Natural killer cell (primary cell): ENCODE data around the gene MYH2. TPM values are rescaled to one million over a fixed set of nuclear protein-coding genes. Genes with fewer than 3 reads are reported as not detected.

ENCODE experiments used
- ATAC-seq, 3 donors: fragments of 150-1000 bp in 2 of 3; fragments of 200-7000 bp in 1 of 3; cut with Tn5 transposase; 1 replicate in 1 of 3; 2 replicates in 2 of 3; pipeline ENCODE4 v1.10.0; 2021; ENCODE audit warnings: mild to moderate bottlenecking in 2 of 3, moderate library complexity in 2 of 3
- DNase-seq, 2 donors: peaks; one replicate each; pipeline versions ENCODE4 v3.0.0 to v3.0.0-alpha.2; 2013 to 2021; ENCODE audit warnings: mixed read lengths in 1 of 2
- H3K27ac ChIP-seq: one replicate; pipeline ENCODE4 v1.5.1; 2013; ENCODE audit warnings: mild to moderate bottlenecking, low read length
- H3K27me3 ChIP-seq: one replicate; pipeline ENCODE4 v1.6.1; 2013; ENCODE audit warnings: low read length; ENCODE audit not compliant: control insufficient read depth, insufficient read depth
- H3K36me3 ChIP-seq: one replicate; pipeline ENCODE4 v1.6.1; 2013; ENCODE audit warnings: low read length; ENCODE audit not compliant: control insufficient read depth, insufficient read depth
- H3K4me1 ChIP-seq: one replicate; pipeline ENCODE4 v1.6.1; 2013; ENCODE audit warnings: low read length; ENCODE audit not compliant: control insufficient read depth, insufficient read depth
- H3K4me3 ChIP-seq: one replicate; pipeline ENCODE4 v1.5.1; 2013; ENCODE audit warnings: low read length
- H3K9me3 ChIP-seq: one replicate; pipeline ENCODE4 v1.6.1; 2013; ENCODE audit warnings: low read length; ENCODE audit not compliant: control insufficient read depth, insufficient read depth
- H3K27ac Mint-ChIP-seq, 2 donors: one replicate each; pipeline ENCODE4 v1.8.0; 2022; ENCODE audit warnings: mild to moderate bottlenecking in 2 of 2, mixed read lengths in 2 of 2, moderate library complexity in 1 of 2
- H3K27me3 Mint-ChIP-seq, 2 donors: one replicate each; pipeline ENCODE4 v1.8.0; 2022; ENCODE audit warnings: low read depth in 2 of 2, mixed read lengths in 2 of 2
- H3K36me3 Mint-ChIP-seq: one replicate; pipeline ENCODE4 v1.8.0; 2022; ENCODE audit warnings: mixed read lengths
- H3K4me1 Mint-ChIP-seq, 2 donors: one replicate each; pipeline ENCODE4 v1.8.0; 2022; ENCODE audit warnings: mixed read lengths in 2 of 2
- H3K4me3 Mint-ChIP-seq: one replicate; pipeline ENCODE4 v1.8.0; 2022; ENCODE audit warnings: mild to moderate bottlenecking, moderate library complexity, mixed read lengths
- H3K9me3 Mint-ChIP-seq, 2 donors: one replicate each; pipeline ENCODE4 v1.8.0; 2022; ENCODE audit warnings: mixed read lengths in 2 of 2
- CTCF ChIP-seq: fragments of 200-600 bp; IDR thresholded peaks from one replicate; pipeline ENCODE4 v1.8.0; 2022; ENCODE audit warnings: antibody characterized with exemption
- WGBS: methylation state at CpG from one replicate; pipeline ENCODE4 v1.1.7; 2013; ENCODE audit warnings: missing lambda C conversion rate; ENCODE audit not compliant: insufficient coverage; 5-methylcytosine and 5-hydroxymethylcytosine counted together
- intact Hi-C: fragments of 100-400 bp; cut with micrococcal nuclease; formaldehyde crosslinking; loops from one replicate; pipeline ENCODE4 v1.14.2; 2022
- total RNA-seq, 4 donors: library from RNA; stranded (reverse); fragments of 120-200 nt in 1 of 4; gene quantifications; one replicate each; pipeline versions ENCODE4 v1.2.3 to v1.2.4, GENCODE V29; 2013 to 2022

The MYH2 gene
- total RNA-seq, 3 donors from 2014 or later (not counting 1 experiment from before 2014, with no cell fraction given), result not detected

GRCh38 chr17:10563991-10564660 is 14.7 kb upstream of the MYH2 start:
- Histone ChIP-seq H3K4me3 (no peak overlapping the region), H3K27me3 (peaks cover 2% of the 10 kb centered on the region), H3K36me3 (no peaks in the 10 kb centered on the region), H3K9me3 (no peaks in the 10 kb centered on the region), H3K27ac (no peak overlapping the region), H3K4me1 (no peaks in the 10 kb centered on the region)
- Mint-ChIP-seq H3K27me3 (peaks cover 0 to 15% of the 10 kb centered on the region in 2 donors), H3K4me3 (no peak overlapping the region), H3K4me1 (no peaks in the 10 kb centered on the region), H3K27ac (no peak overlapping the region), H3K9me3 (no peaks in the 10 kb centered on the region), H3K36me3 (no peaks in the 10 kb centered on the region)
- ATAC-seq, result no peak
- DNase-seq, result no peak
- WGBS, result no CpG with 5 or more reads among the region's 2 CpGs
- TF ChIP-seq CTCF, result no peak
- intact Hi-C loops, result no loop called here

GRCh38 chr17:10558049-10558448 is 8.6 kb upstream of the MYH2 start:
- Mint-ChIP-seq H3K4me1 (no peaks in the 10 kb centered on the region), H3K36me3 (no peaks in the 10 kb centered on the region)
- 84% methylated on average over 6 of the region's 6 CpGs for WGBS

GRCh38 chr17:10557422-10557821 is 8.0 kb upstream of the MYH2 start:
- Mint-ChIP-seq H3K36me3 (no peaks in the 10 kb centered on the region), H3K27me3 (peaks cover 0 to 11% of the 10 kb centered on the region in 2 donors), H3K9me3 (no peaks in the 10 kb centered on the region), H3K4me3 (no peak overlapping the region), H3K27ac (no peak overlapping the region), H3K4me1 (no peaks in the 10 kb centered on the region)
- ATAC-seq, result no peak
- 96% methylated on average over 1 of the region's 1 CpG for WGBS
- no peaks in the 10 kb centered on the region for H3K4me1 ChIP-seq
- H3K36me3 ChIP-seq, result no peaks in the 10 kb centered on the region
- H3K9me3 ChIP-seq, result no peaks in the 10 kb centered on the region
- no peak for TF ChIP-seq CTCF
- intact Hi-C loops, result no loop called here
- DNase-seq, result no peak
- H3K4me3 ChIP-seq, result no peak overlapping the region
- no peak overlapping the region for H3K27ac ChIP-seq
- H3K27me3 ChIP-seq, result no peaks in the 10 kb centered on the region

More at GRCh38 chr17:10558049-10558448, 8.6 kb upstream of the MYH2 start:
- no peaks in the 10 kb centered on the region for H3K27me3 ChIP-seq
- TF ChIP-seq CTCF, result no peak
- ATAC-seq (no peak), DNase-seq (no peak)
- H3K4me1 ChIP-seq, result no peaks in the 10 kb centered on the region
- H3K27ac Mint-ChIP-seq, result no peak overlapping the region
- no peaks in the 10 kb centered on the region for H3K9me3 ChIP-seq
- H3K27ac ChIP-seq, result no peak overlapping the region
- H3K4me3 ChIP-seq, result no peak overlapping the region
- H3K4me3 Mint-ChIP-seq, result no peak overlapping the region
- intact Hi-C loops, result no loop called here
- H3K36me3 ChIP-seq, result no peaks in the 10 kb centered on the region
- H3K9me3 Mint-ChIP-seq, result no peaks in the 10 kb centered on the region
- peaks cover 0 to 11% of the 10 kb centered on the region in 2 donors for H3K27me3 Mint-ChIP-seq
